GM12878 (cell line): ENCODE results near the gene C1orf174. TPM values are rescaled to one million over a fixed set of nuclear protein-coding genes. Genes with fewer than 3 reads are reported as not detected.

Experiments used
- ATAC-seq: fragments of 200-7000 bp; cut with Tn5 transposase; 3 replicates; pipeline ENCODE4 v1.9.1; 2020; ENCODE audit warnings: mild to moderate bottlenecking, moderate library complexity
- BruUV-seq: library from RNA; stranded (reverse); fragments of 400-500 nt; replicated peaks from 2 replicates; lab custom pipeline; 2021; lab: Mats Ljungman, UMichigan
- CTCF ChIA-PET: fragments of 300-600 bp; sonication (Branson Sonifier 250); formaldehyde crosslinking; extraction: SDS; loops from one replicate; lab custom pipeline; 2021; ENCODE audit warnings: inconsistent platforms; lab: Yijun Ruan, JAX
- POLR2A ChIA-PET: fragments of 350-600 bp; formaldehyde crosslinking; extraction: SDS; loops from one replicate; lab custom pipeline; 2021; ENCODE audit warnings: inconsistent platforms; lab: Charles Lee
- RAD21 ChIA-PET: fragments of 300-600 bp; sonication (Branson Sonifier 250); formaldehyde crosslinking; loops from one replicate; lab custom pipeline; 2023; ENCODE audit warnings: antibody characterized with exemption; ENCODE audit not compliant: unreplicated experiment; lab: Charles Lee
- SMC1A ChIA-PET: fragments of 300-600 bp; sonication (Branson Sonifier 250); formaldehyde crosslinking; loops from one replicate; lab custom pipeline; 2023; ENCODE audit not compliant: unreplicated experiment, uncharacterized antibody; lab: Charles Lee
- DNase-seq: peaks from one replicate; pipeline ENCODE4 v3.0.0-alpha.2; 2011; ENCODE audit warnings: low read depth, low spot score
- FAIRE-seq: peaks from 3 replicates; lab custom pipeline; 2011; peaks lifted over from hg19 to GRCh38; lab: Jason Lieb, UNC
- H2AFZ ChIP-seq: 2 replicates; pipeline ENCODE4 v1.6.0; 2011; ENCODE audit warnings: low read depth, low read length, control low read depth; ENCODE audit not compliant: control insufficient read depth
- H3K27ac ChIP-seq: 2 replicates; pipeline ENCODE4 v1.5.1; 2011; ENCODE audit warnings: control low read depth; ENCODE audit not compliant: control insufficient read depth, insufficient read depth
- H3K27me3 ChIP-seq, 2 experiments: replicated peaks in 1 of 2; 2 replicates each; pipeline versions ENCODE4 v1.6.0 to v1.6.1; 2011; ENCODE audit warnings: low read length in 1 of 2; ENCODE audit not compliant: control insufficient read depth in 2 of 2, insufficient read depth in 2 of 2
- H3K36me3 ChIP-seq, 2 experiments: 2 replicates each; pipeline ENCODE4 v1.5.1; 2011; ENCODE audit warnings: low read length in 1 of 2; ENCODE audit not compliant: control insufficient read depth in 2 of 2, insufficient read depth in 2 of 2
- H3K4me1 ChIP-seq: 2 replicates; pipeline ENCODE4 v1.6.1; 2011; ENCODE audit warnings: mild to moderate bottlenecking, low read length, moderate library complexity, mixed read lengths; ENCODE audit not compliant: control insufficient read depth, insufficient read depth
- H3K4me2 ChIP-seq: 2 replicates; pipeline ENCODE4 v1.6.0; 2011; ENCODE audit warnings: control low read depth; ENCODE audit not compliant: control insufficient read depth, insufficient read depth
- H3K4me3 ChIP-seq: fragments of 200-600 bp; sonication (generic); 2 replicates; pipeline ENCODE4 v1.5.1; 2016
- H3K79me2 ChIP-seq: 2 replicates; pipeline ENCODE4 v1.6.0; 2011; ENCODE audit warnings: low read length; ENCODE audit not compliant: control insufficient read depth, insufficient read depth
- H3K9ac ChIP-seq: 2 replicates; pipeline ENCODE4 v1.8.0; 2011; ENCODE audit warnings: low read length, control low read depth, mixed read lengths; ENCODE audit not compliant: control insufficient read depth, insufficient read depth
- H3K9me3 ChIP-seq: replicated peaks from 3 replicates; pipeline ENCODE4 v1.5.1; 2011; ENCODE audit warnings: mild to moderate bottlenecking, low read length; ENCODE audit not compliant: control insufficient read depth, insufficient read depth
- H4K20me1 ChIP-seq: 2 replicates; pipeline ENCODE4 v1.6.0; 2011; ENCODE audit not compliant: control insufficient read depth, insufficient read depth
- CBX3 ChIP-seq: fragments of 200-600 bp; sonication (generic); IDR thresholded peaks from 2 replicates; pipeline ENCODE4 v1.6.1; 2016; ENCODE audit warnings: low read depth, borderline replicate concordance
- FOS ChIP-seq: IDR thresholded peaks from 3 replicates; pipeline ENCODE4 v1.6.1; 2011; ENCODE audit warnings: borderline replicate concordance; ENCODE audit not compliant: insufficient read length; ENCODE audit errors: extremely low read depth
- FOXK2 ChIP-seq: fragments of 450-650 bp; IDR thresholded peaks from 2 replicates; pipeline ENCODE4 v1.6.1; 2017; ENCODE audit warnings: mild to moderate bottlenecking, moderate library complexity
- KDM1A ChIP-seq: fragments of 200-600 bp; sonication (generic); IDR thresholded peaks from 2 replicates; pipeline ENCODE4 v1.6.1; 2016; ENCODE audit warnings: borderline replicate concordance
- KLF5 ChIP-seq: fragments of 450-650 bp; IDR thresholded peaks from 2 replicates; pipeline ENCODE4 v1.6.1; 2014; ENCODE audit warnings: mild to moderate bottlenecking; ENCODE audit not compliant: partially characterized antibody
- MTA2 ChIP-seq: fragments of 450-650 bp; IDR thresholded peaks from 2 replicates; pipeline ENCODE4 v1.6.1; 2016; ENCODE audit warnings: low read depth, mild to moderate bottlenecking, moderate library complexity
- POLR2AphosphoS2 ChIP-seq: IDR thresholded peaks from 2 replicates; pipeline ENCODE4 v1.6.1; 2011; ENCODE audit warnings: low read depth, mild to moderate bottlenecking, low read length, improper control_type of control experiment, moderate library complexity
- SIX5 ChIP-seq: IDR thresholded peaks from 2 replicates; pipeline ENCODE4 v1.6.1; 2011; ENCODE audit warnings: mild to moderate bottlenecking, low read depth, low read length, moderate library complexity; ENCODE audit not compliant: severe bottlenecking
- SMAD5 ChIP-seq: IDR thresholded peaks from 2 replicates; pipeline ENCODE4 v1.6.1; 2016; ENCODE audit warnings: antibody characterized with exemption, low read depth
- SMARCA5 ChIP-seq: fragments of 450-650 bp; IDR thresholded peaks from 2 replicates; pipeline ENCODE4 v1.6.1; 2017; ENCODE audit warnings: mild to moderate bottlenecking
- YBX1 ChIP-seq: fragments of 450-650 bp; IDR thresholded peaks from 2 replicates; pipeline ENCODE4 v1.6.1; 2016; ENCODE audit warnings: antibody characterized with exemption
- WGBS: methylation state at CpG from one replicate; pipeline ENCODE4 v1.1.6; 2016; ENCODE audit warnings: low lambda C conversion rate; ENCODE audit not compliant: insufficient replicate concordance, insufficient coverage; ENCODE audit errors: missing lambda C conversion rate; 5-methylcytosine and 5-hydroxymethylcytosine counted together
- in situ Hi-C: fragments of 300-500 bp; cut with MboI; formaldehyde crosslinking; loops from 9 replicates; pipeline ENCODE4 v1.14.3; 2018; ENCODE audit warnings: mixed read lengths
- intact Hi-C: fragments of 100-400 bp; cut with micrococcal nuclease; formaldehyde crosslinking; loops from one replicate; pipeline ENCODE4 v1.14.2; 2022; ENCODE audit not compliant: unreplicated experiment
- polyA plus RNA-seq, 11 experiments: library from polyadenylated mRNA; depleted of rRNA in 4 of 11; unstranded in 6 of 11; stranded (reverse) in 5 of 11; fragments of >200 nt; fragmentation: Nextera tagmentation in 4 of 11; fragmentation: Illumina TruSeq in 1 of 11; extraction: Ambion mirVana in 4 of 11; extraction: Trizol in 1 of 11; gene quantifications; 1 replicate in 1 of 11; 2 replicates in 10 of 11; pipeline versions ENCODE4 v1.2.1 to v1.2.3, GENCODE V29; 2011 to 2016; ENCODE audit warnings: inconsistent platforms in 2 of 11, missing spikeins in 2 of 11, low read depth in 1 of 11
- total RNA-seq, 4 experiments: library from RNA; depleted of rRNA in 3 of 4; stranded (reverse); fragments of >200 nt in 3 of 4; fragmentation: Illumina TruSeq in 1 of 4; extraction: Trizol in 1 of 4; gene quantifications; 2 replicates each; pipeline versions ENCODE4 v1.2.1 to v1.2.3, GENCODE V29; 2013 to 2021
- TF ChIP-seq, protein P1 (sequence below): fragments of 450-650 bp; conservative IDR thresholded peaks from 2 replicates; pipeline ENCODE4 v1.6.1; 2017; ENCODE audit warnings: mild to moderate bottlenecking, moderate library complexity
- TF ChIP-seq, protein P2 (sequence below): fragments of 450-650 bp; IDR thresholded peaks from 2 replicates; pipeline ENCODE4 v1.6.1; 2017; ENCODE audit warnings: mild to moderate bottlenecking, low read depth, inconsistent platforms; ENCODE audit not compliant: poor library complexity, severe bottlenecking
- TF ChIP-seq, protein P3 (sequence below): IDR thresholded peaks from 2 replicates; pipeline ENCODE4 v1.6.1; 2011; ENCODE audit warnings: borderline replicate concordance, low read depth, mild to moderate bottlenecking, moderate library complexity, mixed read lengths, low read length; ENCODE audit not compliant: insufficient read depth; ENCODE audit errors: extremely low read length

The C1orf174 gene
- total and polyA plus RNA-seq, 10 of the 15 experiments (the other 5 are each of a cell fraction or from before 2014, with no cell fraction given): 17.5 to 35.4 (median 25.1) TPM

DNA sequence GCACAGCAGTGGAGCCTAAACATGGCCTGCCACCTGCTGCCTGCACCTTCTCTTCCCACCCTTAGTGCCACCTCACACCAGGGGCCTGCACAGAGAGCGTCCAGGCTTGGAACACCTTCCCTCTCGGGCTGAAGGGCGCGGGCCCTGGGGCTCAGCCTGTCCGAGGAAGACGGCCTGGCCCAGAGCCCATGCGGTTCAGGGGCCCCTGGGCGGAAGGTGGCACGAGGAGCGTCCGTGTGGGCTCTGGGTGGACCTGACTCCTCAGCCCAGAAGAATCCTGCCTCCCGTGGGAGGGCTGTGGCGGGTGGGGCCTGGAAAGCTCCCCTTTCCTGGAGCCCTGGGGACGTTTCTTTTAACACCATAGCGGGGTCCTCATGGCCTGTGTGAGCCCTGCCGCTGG, 23.4 kb downstream of the C1orf174 start:
- SMC1A ChIA-PET: interaction anchor here (0.6 kb wide), 1 partner anchor 1280 kb away, joined by 3 read pairs; no protein-coding TSS in a partner anchor
- CTCF ChIA-PET: no interaction called here
- H3K9me3 ChIP-seq: no peaks in the 10 kb centered on the region
- H2AFZ ChIP-seq: no peak overlapping the region
- peaks cover 0 to 16% of the 10 kb centered on the region in 2 experiments; a peak in 2 of 4 replicates for H3K36me3 ChIP-seq
- no peaks in the 10 kb centered on the region for H4K20me1 ChIP-seq
- H3K4me1 ChIP-seq: no peaks in the 10 kb centered on the region
- H3K4me3 ChIP-seq: no peak overlapping the region
- 92% methylated on average over 15 of the region's 16 CpGs for whole genome bisulfite sequencing
- no peaks in the 10 kb centered on the region for H3K79me2 ChIP-seq
- H3K27me3 ChIP-seq: no peaks in the 10 kb centered on the region
- TF ChIP-seq KDM1A: no peak
- no peak for TF ChIP-seq SIX5
- no peak for TF ChIP-seq FOS
- no peak for TF ChIP-seq POLR2AphosphoS2
- TF ChIP-seq, protein P1, sequence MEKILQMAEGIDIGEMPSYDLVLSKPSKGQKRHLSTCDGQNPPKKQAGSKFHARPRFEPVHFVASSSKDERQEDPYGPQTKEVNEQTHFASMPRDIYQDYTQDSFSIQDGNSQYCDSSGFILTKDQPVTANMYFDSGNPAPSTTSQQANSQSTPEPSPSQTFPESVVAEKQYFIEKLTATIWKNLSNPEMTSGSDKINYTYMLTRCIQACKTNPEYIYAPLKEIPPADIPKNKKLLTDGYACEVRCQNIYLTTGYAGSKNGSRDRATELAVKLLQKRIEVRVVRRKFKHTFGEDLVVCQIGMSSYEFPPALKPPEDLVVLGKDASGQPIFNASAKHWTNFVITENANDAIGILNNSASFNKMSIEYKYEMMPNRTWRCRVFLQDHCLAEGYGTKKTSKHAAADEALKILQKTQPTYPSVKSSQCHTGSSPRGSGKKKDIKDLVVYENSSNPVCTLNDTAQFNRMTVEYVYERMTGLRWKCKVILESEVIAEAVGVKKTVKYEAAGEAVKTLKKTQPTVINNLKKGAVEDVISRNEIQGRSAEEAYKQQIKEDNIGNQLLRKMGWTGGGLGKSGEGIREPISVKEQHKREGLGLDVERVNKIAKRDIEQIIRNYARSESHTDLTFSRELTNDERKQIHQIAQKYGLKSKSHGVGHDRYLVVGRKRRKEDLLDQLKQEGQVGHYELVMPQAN: no peak
- TF ChIP-seq SMAD5: no peak
- TF ChIP-seq, protein P2, sequence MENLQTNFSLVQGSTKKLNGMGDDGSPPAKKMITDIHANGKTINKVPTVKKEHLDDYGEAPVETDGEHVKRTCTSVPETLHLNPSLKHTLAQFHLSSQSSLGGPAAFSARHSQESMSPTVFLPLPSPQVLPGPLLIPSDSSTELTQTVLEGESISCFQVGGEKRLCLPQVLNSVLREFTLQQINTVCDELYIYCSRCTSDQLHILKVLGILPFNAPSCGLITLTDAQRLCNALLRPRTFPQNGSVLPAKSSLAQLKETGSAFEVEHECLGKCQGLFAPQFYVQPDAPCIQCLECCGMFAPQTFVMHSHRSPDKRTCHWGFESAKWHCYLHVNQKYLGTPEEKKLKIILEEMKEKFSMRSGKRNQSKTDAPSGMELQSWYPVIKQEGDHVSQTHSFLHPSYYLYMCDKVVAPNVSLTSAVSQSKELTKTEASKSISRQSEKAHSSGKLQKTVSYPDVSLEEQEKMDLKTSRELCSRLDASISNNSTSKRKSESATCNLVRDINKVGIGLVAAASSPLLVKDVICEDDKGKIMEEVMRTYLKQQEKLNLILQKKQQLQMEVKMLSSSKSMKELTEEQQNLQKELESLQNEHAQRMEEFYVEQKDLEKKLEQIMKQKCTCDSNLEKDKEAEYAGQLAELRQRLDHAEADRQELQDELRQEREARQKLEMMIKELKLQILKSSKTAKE: no peak
- TF ChIP-seq KLF5: no peak
- no peak for TF ChIP-seq FOXK2
- TF ChIP-seq SMARCA5: no peak
- no peak for TF ChIP-seq CBX3
- no peak for TF ChIP-seq YBX1
- no peak for TF ChIP-seq MTA2
- TF ChIP-seq, protein P3, sequence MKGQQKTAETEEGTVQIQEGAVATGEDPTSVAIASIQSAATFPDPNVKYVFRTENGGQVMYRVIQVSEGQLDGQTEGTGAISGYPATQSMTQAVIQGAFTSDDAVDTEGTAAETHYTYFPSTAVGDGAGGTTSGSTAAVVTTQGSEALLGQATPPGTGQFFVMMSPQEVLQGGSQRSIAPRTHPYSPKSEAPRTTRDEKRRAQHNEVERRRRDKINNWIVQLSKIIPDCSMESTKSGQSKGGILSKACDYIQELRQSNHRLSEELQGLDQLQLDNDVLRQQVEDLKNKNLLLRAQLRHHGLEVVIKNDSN: no peak
- DNase-seq: no peak
- no peak overlapping the region for H3K4me2 ChIP-seq
- no peak for ATAC-seq
- intact Hi-C loops: no loop called here
- no TSS peak for BruUV-seq
- RAD21 ChIA-PET: no interaction called here
- H3K9ac ChIP-seq: no peak overlapping the region
- POLR2A ChIA-PET: no interaction called here
- in situ Hi-C loops: no loop called here
- FAIRE-seq: no peak
- no peak overlapping the region for H3K27ac ChIP-seq
